AG04449 (cell line): Measurements from ENCODE around the gene OR1M1.

ENCODE experiments used
- CTCF ChIA-PET: fragments of 350-600 bp; formaldehyde crosslinking; extraction: SDS; loops from one replicate; lab custom pipeline; 2021; ENCODE audit warnings: antibody characterized with exemption; lab: Yijun Ruan, JAX
- POLR2A ChIA-PET: fragments of 400-600, 350-600 bp; formaldehyde crosslinking; extraction: SDS; loops from one replicate; lab custom pipeline; 2020; ENCODE audit warnings: antibody characterized with exemption, inconsistent platforms; lab: Yijun Ruan, JAX
- DNase-seq: peaks from one replicate; pipeline ENCODE4 v3.0.0-alpha.2; 2010; ENCODE audit warnings: low read depth, low spot score
- H3K4me3 ChIP-seq: 2 replicates; pipeline ENCODE4 v1.5.1; 2011; ENCODE audit warnings: low read depth, mild to moderate bottlenecking, control low read depth, low read length
- CTCF ChIP-seq: IDR thresholded peaks from one replicate; pipeline ENCODE4 v1.5.1; 2011; ENCODE audit warnings: mild to moderate bottlenecking, moderate library complexity, low read length, control low read depth, inconsistent platforms; ENCODE audit not compliant: insufficient read depth; ENCODE audit errors: missing control alignments

Gene OR1M1

GRCh38 chr19:9109959-9110358 is 23.1 kb downstream of the OR1M1 start:
- no peak for TF ChIP-seq CTCF
- no peak overlapping the region for H3K4me3 ChIP-seq
- DNase-seq, result no peak
- ChIA-PET POLR2A (no interaction called here), CTCF (no interaction called here)

GRCh38 chr19:9115307-9115813 is 28.5 kb downstream of the OR1M1 start, which contains the start of gene OR7G1:
OR7G1 (minus strand) TSS chr19:9115763; CDS start chr19:9115763, 0 bp downstream.
- no peak for TF ChIP-seq CTCF
- CTCF ChIA-PET, result no interaction called here
- no peak for DNase-seq
- POLR2A ChIA-PET, result no interaction called here
- no peak within 1 kb of the TSS for H3K4me3 ChIP-seq

- CTCF ChIA-PET, result no interaction called here
Observed at GRCh38 chr19:9116547-9116946, 29.7 kb downstream of the OR1M1 start.

GRCh38 chr19:9126900-9127405 is 40.1 kb downstream of the OR1M1 start, which contains the start of gene OR7G3:
OR7G3 (minus strand) TSS chr19:9126950; CDS start chr19:9126950, 0 bp downstream.
- H3K4me3 ChIP-seq, result no peak within 1 kb of the TSS
- CTCF ChIA-PET, result no interaction called here
- POLR2A ChIA-PET, result no interaction called here
- TF ChIP-seq CTCF, result no peak
- no peak for DNase-seq

More at GRCh38 chr19:9116547-9116946, 29.7 kb downstream of the OR1M1 start:
- no peak for DNase-seq
- no peak for TF ChIP-seq CTCF
- POLR2A ChIA-PET, result no interaction called here
- no peak overlapping the region for H3K4me3 ChIP-seq

- POLR2A ChIA-PET, result no interaction called here
- TF ChIP-seq CTCF, result no peak
- H3K4me3 ChIP-seq, result no peak overlapping the region
- CTCF ChIA-PET, result no interaction called here
- no peak for DNase-seq
Observed at GRCh38 chr19:9128171-9128570, 41.3 kb downstream of the OR1M1 start.

GRCh38 chr19:9130965-9131364 is 44.1 kb downstream of the OR1M1 start:
- CTCF ChIA-PET, result no interaction called here
- no peak for TF ChIP-seq CTCF
- H3K4me3 ChIP-seq, result no peak overlapping the region
- POLR2A ChIA-PET, result no interaction called here
- DNase-seq, result no peak
